Myocyte (in vitro differentiated cells): ENCODE data around the gene ZFAND3. TPM values are rescaled to one million over a fixed set of nuclear protein-coding genes. Genes with fewer than 3 reads are reported as not detected.

Experiments
- total RNA-seq: library from RNA; depleted of rRNA; stranded (reverse); fragments of >200 nt; gene quantifications from 2 replicates; pipeline ENCODE4 v1.2.3, GENCODE V29; 2014

Gene ZFAND3
- total RNA-seq, 1 donor from 2014 or later, result 26.9 TPM

Other genes with a start within 250 kb of the ZFAND3 start
- gene MDGA1, start 121.8 kb upstream of the ZFAND3 start, total RNA-seq, result 1.7 and 1.9 TPM in 2 replicates